Suprapubic skin (tissue), 3 donors: Measurements from ENCODE around the gene MTARC1.

Source experiments
- CTCF ChIP-seq, 2 donors: fragments of 200-600 bp in 1 of 2; fragments of 450-650 bp in 1 of 2; sonication (generic) in 1 of 2; IDR thresholded peaks; one replicate each; pipeline ENCODE4 v1.5.1; 2016 to 2019; ENCODE audit warnings: antibody characterized with exemption in 2 of 2, mild to moderate bottlenecking in 1 of 2, moderate library complexity in 1 of 2
- POLR2A ChIP-seq, 2 donors: fragments of 450-650 bp; IDR thresholded peaks; one replicate each; pipeline ENCODE4 v1.6.1; 2017; ENCODE audit warnings: antibody characterized with exemption in 2 of 2, mild to moderate bottlenecking in 2 of 2, moderate library complexity in 2 of 2

- TF ChIP-seq CTCF (IDR thresholded peaks at IDR 0.05) (no peak), POLR2A (IDR thresholded peaks at IDR 0.05) (no peak)
Measured at GRCh38 chr1:220769205-220769604, 17.5 kb upstream of the MTARC1 start.
